Suprapubic skin (tissue), 4 donors: ENCODE measurements around the gene SLC16A14.

Experiments used
- CTCF ChIP-seq, 2 donors: fragments of 200-600 bp in 1 of 2; fragments of 450-650 bp in 1 of 2; sonication (generic) in 1 of 2; IDR thresholded peaks; one replicate each; pipeline ENCODE4 v1.5.1; 2016 to 2019; ENCODE audit warnings: antibody characterized with exemption in 2 of 2, mild to moderate bottlenecking in 1 of 2, moderate library complexity in 1 of 2
- EP300 ChIP-seq: sonication (generic); formaldehyde crosslinking; IDR thresholded peaks from one replicate; pipeline ENCODE4 v1.6.1; 2017; ENCODE audit warnings: antibody characterized with exemption
- POLR2A ChIP-seq, 2 donors: fragments of 450-650 bp; IDR thresholded peaks; one replicate each; pipeline ENCODE4 v1.6.1; 2017; ENCODE audit warnings: antibody characterized with exemption in 2 of 2, mild to moderate bottlenecking in 2 of 2, moderate library complexity in 2 of 2
- POLR2AphosphoS5 ChIP-seq, 3 donors: sonication (generic); formaldehyde crosslinking; IDR thresholded peaks; one replicate each; pipeline ENCODE4 v1.6.1; 2017; ENCODE audit warnings: antibody characterized with exemption in 3 of 3

GRCh38 chr2:229993236-229993635, 75.5 kb downstream of the SLC16A14 start:
- TF ChIP-seq CTCF (IDR thresholded peaks at IDR 0.05) (no peak), POLR2AphosphoS5 (IDR thresholded peaks at IDR 0.05) (no peak), POLR2A (IDR thresholded peaks at IDR 0.05) (no peak), EP300 (no peak)
